Measurements from ENCODE around the gene ANTXR1.

- no peak for TF ChIP-seq EZH2 (IDR thresholded peaks at IDR 0.05; ENCODE audit: borderline replicate concordance, low read depth, low read length, severe bottlenecking)
- TF ChIP-seq, protein P1, sequence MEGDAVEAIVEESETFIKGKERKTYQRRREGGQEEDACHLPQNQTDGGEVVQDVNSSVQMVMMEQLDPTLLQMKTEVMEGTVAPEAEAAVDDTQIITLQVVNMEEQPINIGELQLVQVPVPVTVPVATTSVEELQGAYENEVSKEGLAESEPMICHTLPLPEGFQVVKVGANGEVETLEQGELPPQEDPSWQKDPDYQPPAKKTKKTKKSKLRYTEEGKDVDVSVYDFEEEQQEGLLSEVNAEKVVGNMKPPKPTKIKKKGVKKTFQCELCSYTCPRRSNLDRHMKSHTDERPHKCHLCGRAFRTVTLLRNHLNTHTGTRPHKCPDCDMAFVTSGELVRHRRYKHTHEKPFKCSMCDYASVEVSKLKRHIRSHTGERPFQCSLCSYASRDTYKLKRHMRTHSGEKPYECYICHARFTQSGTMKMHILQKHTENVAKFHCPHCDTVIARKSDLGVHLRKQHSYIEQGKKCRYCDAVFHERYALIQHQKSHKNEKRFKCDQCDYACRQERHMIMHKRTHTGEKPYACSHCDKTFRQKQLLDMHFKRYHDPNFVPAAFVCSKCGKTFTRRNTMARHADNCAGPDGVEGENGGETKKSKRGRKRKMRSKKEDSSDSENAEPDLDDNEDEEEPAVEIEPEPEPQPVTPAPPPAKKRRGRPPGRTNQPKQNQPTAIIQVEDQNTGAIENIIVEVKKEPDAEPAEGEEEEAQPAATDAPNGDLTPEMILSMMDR (IDR thresholded peaks at IDR 0.05; ENCODE audit: borderline replicate concordance, extremely low read depth, low read length, poor library complexity, severe bottlenecking), result no peak
Observed at GRCh38 chr2:69083235-69083748, 70.3 kb downstream of the ANTXR1 start.

Measured in DND-41 (cell line).